Testis (tissue), 5 donors: ENCODE data around the gene MAJIN. TPM values are rescaled to one million over a fixed set of nuclear protein-coding genes. Genes with fewer than 3 reads are reported as not detected.
A peak's percentile ranks its signal among the peaks of the same experiment; 100 is the strongest.

Experiments used
- DNase-seq: peaks from one replicate; pipeline ENCODE4 v3.0.0-alpha.2; 2019
- H3K27ac ChIP-seq, 2 donors: fragments of 200-600 bp; sonication (generic); one replicate each; pipeline ENCODE4 v1.5.1; 2019
- H3K27me3 ChIP-seq: fragments of 200-600 bp; sonication (generic); one replicate; pipeline ENCODE4 v1.5.1; 2019
- H3K36me3 ChIP-seq: fragments of 200-600 bp; sonication (generic); one replicate; pipeline ENCODE4 v1.5.1; 2017; ENCODE audit warnings: low read depth; ENCODE audit errors: missing control alignments
- H3K4me1 ChIP-seq: fragments of 200-600 bp; sonication (generic); one replicate; pipeline ENCODE4 v1.5.1; 2019
- H3K4me3 ChIP-seq, 2 donors: fragments of 200-600 bp; sonication (generic); one replicate each; pipeline ENCODE4 v1.5.1; 2017 to 2019
- H3K9me3 ChIP-seq: fragments of 200-600 bp; sonication (generic); one replicate; pipeline ENCODE4 v1.5.1; 2017
- CTCF ChIP-seq, 3 experiments: fragments of 450-650 bp in 2 of 3; fragments of 200-600 bp in 1 of 3; sonication (generic) in 1 of 3; IDR thresholded peaks; one replicate each; pipeline ENCODE4 v1.5.1; 2016 to 2019; ENCODE audit warnings: antibody characterized with exemption in 3 of 3, mild to moderate bottlenecking in 2 of 3, moderate library complexity in 1 of 3
- POLR2A ChIP-seq: fragments of 450-650 bp; IDR thresholded peaks from one replicate; pipeline ENCODE4 v1.6.1; 2017; ENCODE audit warnings: antibody characterized with exemption, mild to moderate bottlenecking, moderate library complexity
- WGBS, 2 donors: methylation state at CpG; one replicate each; pipeline ENCODE4 v1.1.5; 2018; 5-methylcytosine and 5-hydroxymethylcytosine counted together
- intact Hi-C: fragments of 100-400 bp; cut with DNase I; formaldehyde crosslinking; loops from one replicate; pipeline ENCODE4 v1.15.1; 2023; ENCODE audit warnings: low total_unique reads
- long read RNA-seq, 2 donors: transcript quantifications; one replicate each; lab custom pipeline, GENCODE V29; 2026
- polyA plus RNA-seq: library from polyadenylated mRNA; stranded (reverse); fragments of 350-450 nt; fragmentation: Illumina TruSeq; extraction: RNeasy Lipid Tissue Mini Kit (QIAGEN cat#74804); gene quantifications from one replicate; pipeline ENCODE4 v1.2.3, GENCODE V29; 2014; ENCODE audit warnings: low read depth, low replicate concordance; ENCODE audit not compliant: insufficient read depth
- total RNA-seq, 2 donors: library from RNA; depleted of rRNA; stranded (reverse); fragments of >200 nt; gene quantifications; one replicate each; pipeline ENCODE4 v1.2.3, GENCODE V29; 2016

The MAJIN gene
- total RNA-seq = 10 to 100 TPM; 14.4 to 34.8 TPM
- 36.4 TPM for polyA plus RNA-seq
- long read RNA-seq, donor 1, partial matches to known transcripts = 0 of 1 reads
- long read RNA-seq, donor 1, other reads (novel, unspliced or antisense) = 0 of 1 reads
- long read RNA-seq, donor 2 = 0 reads

- intact Hi-C loops = no loop called here
- no peaks in the 10 kb centered on the region for H3K27me3 ChIP-seq
- peak; percentile 84 for DNase-seq
- H3K9me3 ChIP-seq = no peaks in the 10 kb centered on the region
- peak within 1 kb of the TSS; percentile 49 to 52 for H3K4me3 ChIP-seq
- 15 to 26% methylated on average over 33 to 35 of the region's 69 CpGs for WGBS, 2 donors
- H3K36me3 ChIP-seq = no peaks in the 10 kb centered on the region
- H3K4me1 ChIP-seq = no peaks in the 10 kb centered on the region
- TF ChIP-seq POLR2A = no peak
- no peak for TF ChIP-seq CTCF (IDR thresholded peaks at IDR 0.05)
- peak within 1 kb of the TSS; percentile 59 to 66 for H3K27ac ChIP-seq
Observed at GRCh38 chr11:64971421-64972233, at the start of gene MAJIN. TSS of gene MAJIN (minus strand) at chr11:64972108. CDS start at chr11:64959405, 12,703 bp downstream.

- TF ChIP-seq POLR2A (no peak), CTCF (IDR thresholded peaks at IDR 0.05) (no peak)
- Histone ChIP-seq H3K27me3 (no peaks in the 10 kb centered on the region), H3K27ac (no peak overlapping the region), H3K4me3 (no peak overlapping the region), H3K36me3 (no peaks in the 10 kb centered on the region), H3K4me1 (no peaks in the 10 kb centered on the region), H3K9me3 (no peaks in the 10 kb centered on the region)
- intact Hi-C loops = no loop called here
- WGBS, 2 donors = 93% methylated on average over 11 of the region's 11 CpGs; no CpG with 5 or more reads in 1 of the 2 donors
- DNase-seq = no peak
Observed at GRCh38 chr11:65021509-65021908, 49.6 kb upstream of the MAJIN start.

GRCh38 chr11:65021003-65021402 is 49.1 kb upstream of the MAJIN start:
- 79 to 89% methylated on average over 3 of the region's 3 CpGs for WGBS, 2 donors
- H3K4me1 ChIP-seq = no peaks in the 10 kb centered on the region
- no peaks in the 10 kb centered on the region for H3K9me3 ChIP-seq
- H3K27me3 ChIP-seq = no peaks in the 10 kb centered on the region
- no peak for DNase-seq
- no peak overlapping the region for H3K27ac ChIP-seq
- no peak overlapping the region for H3K4me3 ChIP-seq
- no peaks in the 10 kb centered on the region for H3K36me3 ChIP-seq
- intact Hi-C loops = no loop called here
- no peak for TF ChIP-seq POLR2A
- TF ChIP-seq CTCF (IDR thresholded peaks at IDR 0.05) = no peak

GRCh38 chr11:65019824-65020223 is 47.9 kb upstream of the MAJIN start:
- Histone ChIP-seq H3K36me3 (no peaks in the 10 kb centered on the region), H3K27me3 (no peaks in the 10 kb centered on the region), H3K4me1 (no peaks in the 10 kb centered on the region), H3K4me3 (no peak overlapping the region), H3K9me3 (no peaks in the 10 kb centered on the region), H3K27ac (no peak overlapping the region)
- WGBS, 2 donors = 85 to 94% methylated on average over 7 of the region's 7 CpGs
- TF ChIP-seq CTCF (IDR thresholded peaks at IDR 0.05) = no peak
- TF ChIP-seq POLR2A = no peak
- intact Hi-C loops = loop anchor here (10.0 kb wide), 2 partner anchors 95 to 175 kb away; partner anchors contain the start of genes CDC42BPG, TM7SF2 and ZNHIT2
- no peak for DNase-seq
